ENCODE data around the gene ANGPTL4. TPM values are rescaled to one million over a fixed set of nuclear protein-coding genes. Genes with fewer than 3 reads are reported as not detected.
"Not testable (repeated sequence)": the region's sequence is repeated elsewhere in the genome, so short reads cannot be mapped to it uniquely, and the experiment has no call there.

ANGPTL4 gene
- total and polyA plus RNA-seq, 2 of the 13 experiments (the other 11 are each of a cell fraction or from before 2014, with no cell fraction given), result 0.80 to 21.7 TPM

DNA sequence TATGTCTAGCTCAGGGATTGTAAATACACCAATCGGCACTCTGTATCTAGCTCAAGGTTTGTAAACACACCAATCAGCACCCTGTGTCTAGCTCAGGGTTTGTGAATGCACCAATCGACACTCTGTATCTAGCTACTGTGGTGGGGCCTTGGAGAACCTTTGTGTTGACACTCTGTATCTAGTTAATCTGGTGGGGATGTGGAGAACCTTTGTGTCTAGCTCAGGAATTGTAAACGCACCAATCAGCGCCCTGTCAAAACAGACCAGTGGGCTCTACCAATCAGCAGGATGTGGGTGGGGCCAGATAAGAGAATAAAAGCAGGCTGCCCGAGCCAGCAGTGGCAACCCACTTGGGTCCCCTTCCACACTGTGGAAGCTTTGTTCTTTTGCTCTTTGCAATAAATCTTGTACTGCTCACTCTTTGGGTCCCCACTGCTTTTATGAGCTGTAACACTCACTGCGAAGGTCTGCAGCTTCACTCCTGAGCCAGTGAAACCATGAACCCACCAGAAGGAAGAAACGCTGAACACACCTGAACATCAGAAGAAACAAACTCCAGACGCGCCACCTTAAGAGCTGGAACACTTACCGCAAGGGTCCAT lies 12.5 kb downstream of the ANGPTL4 start (continued):
- TF ChIP-seq, protein P1, sequence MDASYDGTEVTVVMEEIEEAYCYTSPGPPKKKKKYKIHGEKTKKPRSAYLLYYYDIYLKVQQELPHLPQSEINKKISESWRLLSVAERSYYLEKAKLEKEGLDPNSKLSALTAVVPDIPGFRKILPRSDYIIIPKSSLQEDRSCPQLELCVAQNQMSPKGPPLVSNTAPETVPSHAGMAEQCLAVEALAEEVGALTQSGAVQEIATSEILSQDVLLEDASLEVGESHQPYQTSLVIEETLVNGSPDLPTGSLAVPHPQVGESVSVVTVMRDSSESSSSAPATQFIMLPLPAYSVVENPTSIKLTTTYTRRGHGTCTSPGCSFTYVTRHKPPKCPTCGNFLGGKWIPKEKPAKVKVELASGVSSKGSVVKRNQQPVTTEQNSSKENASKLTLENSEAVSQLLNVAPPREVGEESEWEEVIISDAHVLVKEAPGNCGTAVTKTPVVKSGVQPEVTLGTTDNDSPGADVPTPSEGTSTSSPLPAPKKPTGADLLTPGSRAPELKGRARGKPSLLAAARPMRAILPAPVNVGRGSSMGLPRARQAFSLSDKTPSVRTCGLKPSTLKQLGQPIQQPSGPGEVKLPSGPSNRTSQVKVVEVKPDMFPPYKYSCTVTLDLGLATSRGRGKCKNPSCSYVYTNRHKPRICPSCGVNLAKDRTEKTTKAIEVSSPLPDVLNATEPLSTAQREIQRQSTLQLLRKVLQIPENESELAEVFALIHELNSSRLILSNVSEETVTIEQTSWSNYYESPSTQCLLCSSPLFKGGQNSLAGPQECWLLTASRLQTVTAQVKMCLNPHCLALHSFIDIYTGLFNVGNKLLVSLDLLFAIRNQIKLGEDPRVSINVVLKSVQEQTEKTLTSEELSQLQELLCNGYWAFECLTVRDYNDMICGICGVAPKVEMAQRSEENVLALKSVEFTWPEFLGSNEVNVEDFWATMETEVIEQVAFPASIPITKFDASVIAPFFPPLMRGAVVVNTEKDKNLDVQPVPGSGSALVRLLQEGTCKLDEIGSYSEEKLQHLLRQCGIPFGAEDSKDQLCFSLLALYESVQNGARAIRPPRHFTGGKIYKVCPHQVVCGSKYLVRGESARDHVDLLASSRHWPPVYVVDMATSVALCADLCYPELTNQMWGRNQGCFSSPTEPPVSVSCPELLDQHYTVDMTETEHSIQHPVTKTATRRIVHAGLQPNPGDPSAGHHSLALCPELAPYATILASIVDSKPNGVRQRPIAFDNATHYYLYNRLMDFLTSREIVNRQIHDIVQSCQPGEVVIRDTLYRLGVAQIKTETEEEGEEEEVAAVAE (CRISPR knock-in tag; IDR thresholded peaks at IDR 0.05; ENCODE audit: borderline replicate concordance), result peak; percentile 90; the same call in 1 of the 2 replicates
- TF ChIP-seq POLR2A (IDR thresholded peaks at IDR 0.05; ENCODE audit: insufficient read depth in 1 of 2, low read depth in 2 of 2, low read length in 2 of 2) (peak; percentile 37 to 73; a peak in 3 of 4 replicates), ZMYM4 (CRISPR knock-in tag; IDR thresholded peaks at IDR 0.05) (peak; percentile 87), POGZ (CRISPR knock-in tag; IDR thresholded peaks at IDR 0.05) (peak; percentile 59; the same call in 1 of the 2 replicates), POLR2G (IDR thresholded peaks at IDR 0.05; ENCODE audit: low read depth, low read length) (peak; percentile 50; the same call in 1 of the 2 replicates), FOXA1 (CRISPR knock-in tag; IDR thresholded peaks at IDR 0.05) (0 out of 2 replicates have a peak, but pooled peaks have one; percentile 30)
- TF ChIP-seq, protein P2, sequence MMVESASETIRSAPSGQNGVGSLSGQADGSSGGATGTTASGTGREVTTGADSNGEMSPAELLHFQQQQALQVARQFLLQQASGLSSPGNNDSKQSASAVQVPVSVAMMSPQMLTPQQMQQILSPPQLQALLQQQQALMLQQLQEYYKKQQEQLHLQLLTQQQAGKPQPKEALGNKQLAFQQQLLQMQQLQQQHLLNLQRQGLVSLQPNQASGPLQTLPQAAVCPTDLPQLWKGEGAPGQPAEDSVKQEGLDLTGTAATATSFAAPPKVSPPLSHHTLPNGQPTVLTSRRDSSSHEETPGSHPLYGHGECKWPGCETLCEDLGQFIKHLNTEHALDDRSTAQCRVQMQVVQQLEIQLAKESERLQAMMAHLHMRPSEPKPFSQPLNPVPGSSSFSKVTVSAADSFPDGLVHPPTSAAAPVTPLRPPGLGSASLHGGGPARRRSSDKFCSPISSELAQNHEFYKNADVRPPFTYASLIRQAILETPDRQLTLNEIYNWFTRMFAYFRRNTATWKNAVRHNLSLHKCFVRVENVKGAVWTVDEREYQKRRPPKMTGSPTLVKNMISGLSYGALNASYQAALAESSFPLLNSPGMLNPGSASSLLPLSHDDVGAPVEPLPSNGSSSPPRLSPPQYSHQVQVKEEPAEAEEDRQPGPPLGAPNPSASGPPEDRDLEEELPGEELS (CRISPR knock-in tag; IDR thresholded peaks at IDR 0.05), result peak; percentile 16; the same call in 1 of the 2 replicates
- TF ChIP-seq, protein P3, sequence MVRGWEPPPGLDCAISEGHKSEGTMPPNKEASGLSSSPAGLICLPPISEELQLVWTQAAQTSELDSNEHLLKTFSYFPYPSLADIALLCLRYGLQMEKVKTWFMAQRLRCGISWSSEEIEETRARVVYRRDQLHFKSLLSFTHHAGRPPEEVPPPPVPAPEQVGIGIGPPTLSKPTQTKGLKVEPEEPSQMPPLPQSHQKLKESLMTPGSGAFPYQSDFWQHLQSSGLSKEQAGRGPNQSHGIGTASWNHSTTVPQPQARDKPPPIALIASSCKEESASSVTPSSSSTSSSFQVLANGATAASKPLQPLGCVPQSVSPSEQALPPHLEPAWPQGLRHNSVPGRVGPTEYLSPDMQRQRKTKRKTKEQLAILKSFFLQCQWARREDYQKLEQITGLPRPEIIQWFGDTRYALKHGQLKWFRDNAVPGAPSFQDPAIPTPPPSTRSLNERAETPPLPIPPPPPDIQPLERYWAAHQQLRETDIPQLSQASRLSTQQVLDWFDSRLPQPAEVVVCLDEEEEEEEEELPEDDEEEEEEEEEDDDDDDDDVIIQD (CRISPR knock-in tag; IDR thresholded peaks at IDR 0.05; ENCODE audit: low read depth), result peak; percentile 78; the same call in 1 of the 2 replicates
- TF ChIP-seq FOXA1 (IDR thresholded peaks at IDR 0.05), result not testable (repeated sequence)
